IMR-90 (cell line): ENCODE results near the gene FARS2.

ENCODE experiments used
- BHLHE40 ChIP-seq: fragments of 150-350 bp; IDR thresholded peaks from 2 replicates; pipeline ENCODE4 v1.6.1; 2016; ENCODE audit warnings: mild to moderate bottlenecking, low read depth, low read length
- CEBPB ChIP-seq: IDR thresholded peaks from 2 replicates; pipeline ENCODE4 v1.6.1; 2012; ENCODE audit warnings: low read depth, low read length, improper control_type of control experiment
- FOS ChIP-seq: fragments of 150-350 bp; IDR thresholded peaks from 2 replicates; pipeline ENCODE4 v1.6.1; 2016; ENCODE audit warnings: low read depth, low read length
- MAFK ChIP-seq: IDR thresholded peaks from 2 replicates; pipeline ENCODE4 v1.6.1; 2012; ENCODE audit warnings: low read depth, low read length, improper control_type of control experiment
- MAZ ChIP-seq: IDR thresholded peaks from 2 replicates; pipeline ENCODE4 v1.6.1; 2012; ENCODE audit warnings: low read depth, mild to moderate bottlenecking, low read length, improper control_type of control experiment, moderate library complexity, borderline replicate concordance
- NFE2L2 ChIP-seq: fragments of 150-350 bp; IDR thresholded peaks from 2 replicates; pipeline ENCODE4 v1.6.1; 2016; ENCODE audit warnings: low read depth, mild to moderate bottlenecking, low read length
- POLR2A ChIP-seq: IDR thresholded peaks from 2 replicates; pipeline ENCODE4 v1.6.1; 2012; ENCODE audit warnings: mild to moderate bottlenecking, low read depth, low read length
- RAD21 ChIP-seq: IDR thresholded peaks from 2 replicates; pipeline ENCODE4 v1.6.1; 2012; ENCODE audit warnings: low read length, improper control_type of control experiment
- RCOR1 ChIP-seq: IDR thresholded peaks from 2 replicates; pipeline ENCODE4 v1.6.1; 2012; ENCODE audit warnings: mild to moderate bottlenecking, low read length, improper control_type of control experiment; ENCODE audit not compliant: insufficient replicate concordance
- SMC3 ChIP-seq: fragments of 150-350 bp; IDR thresholded peaks from 2 replicates; pipeline ENCODE4 v1.6.1; 2016; ENCODE audit warnings: low read depth, mild to moderate bottlenecking, antibody characterized with exemption, low read length, moderate library complexity
- TF ChIP-seq, protein P1 (sequence below): conservative IDR thresholded peaks from 2 replicates; pipeline ENCODE4 v1.5.1; 2012; ENCODE audit warnings: mild to moderate bottlenecking, low read depth, low read length, improper control_type of control experiment
- TF ChIP-seq, protein P2 (sequence below): fragments of 150-350 bp; IDR thresholded peaks from 2 replicates; pipeline ENCODE4 v1.6.1; 2016; ENCODE audit warnings: low read depth, mild to moderate bottlenecking, low read length, moderate library complexity, borderline replicate concordance
- TF ChIP-seq, protein P3 (sequence below): fragments of 150-350 bp; IDR thresholded peaks from 2 replicates; pipeline ENCODE4 v1.6.1; 2017; ENCODE audit warnings: mild to moderate bottlenecking, antibody characterized with exemption, low read length, low read depth

DNA sequence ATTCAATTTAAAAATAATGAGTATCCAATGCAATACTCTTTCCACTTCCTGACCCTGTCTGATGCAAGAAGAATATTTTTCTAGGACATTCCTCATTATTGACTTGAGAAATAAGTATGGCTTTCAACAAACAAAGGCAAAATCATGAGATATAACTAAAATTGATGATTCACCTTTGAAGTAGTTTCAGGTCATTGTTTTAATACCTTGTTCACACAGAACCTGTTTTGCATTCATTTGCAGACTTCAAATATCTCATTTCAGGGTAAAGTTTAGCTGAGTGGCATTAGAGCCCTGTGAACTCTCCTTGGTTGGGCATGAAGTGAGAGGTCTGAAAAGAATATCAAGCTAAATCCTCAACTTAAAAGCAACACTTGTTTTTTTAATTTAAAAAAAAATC is 436.2 kb downstream of the FARS2 start:
- TF ChIP-seq, protein P1, sequence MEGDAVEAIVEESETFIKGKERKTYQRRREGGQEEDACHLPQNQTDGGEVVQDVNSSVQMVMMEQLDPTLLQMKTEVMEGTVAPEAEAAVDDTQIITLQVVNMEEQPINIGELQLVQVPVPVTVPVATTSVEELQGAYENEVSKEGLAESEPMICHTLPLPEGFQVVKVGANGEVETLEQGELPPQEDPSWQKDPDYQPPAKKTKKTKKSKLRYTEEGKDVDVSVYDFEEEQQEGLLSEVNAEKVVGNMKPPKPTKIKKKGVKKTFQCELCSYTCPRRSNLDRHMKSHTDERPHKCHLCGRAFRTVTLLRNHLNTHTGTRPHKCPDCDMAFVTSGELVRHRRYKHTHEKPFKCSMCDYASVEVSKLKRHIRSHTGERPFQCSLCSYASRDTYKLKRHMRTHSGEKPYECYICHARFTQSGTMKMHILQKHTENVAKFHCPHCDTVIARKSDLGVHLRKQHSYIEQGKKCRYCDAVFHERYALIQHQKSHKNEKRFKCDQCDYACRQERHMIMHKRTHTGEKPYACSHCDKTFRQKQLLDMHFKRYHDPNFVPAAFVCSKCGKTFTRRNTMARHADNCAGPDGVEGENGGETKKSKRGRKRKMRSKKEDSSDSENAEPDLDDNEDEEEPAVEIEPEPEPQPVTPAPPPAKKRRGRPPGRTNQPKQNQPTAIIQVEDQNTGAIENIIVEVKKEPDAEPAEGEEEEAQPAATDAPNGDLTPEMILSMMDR, result no peak
- TF ChIP-seq, protein P2, sequence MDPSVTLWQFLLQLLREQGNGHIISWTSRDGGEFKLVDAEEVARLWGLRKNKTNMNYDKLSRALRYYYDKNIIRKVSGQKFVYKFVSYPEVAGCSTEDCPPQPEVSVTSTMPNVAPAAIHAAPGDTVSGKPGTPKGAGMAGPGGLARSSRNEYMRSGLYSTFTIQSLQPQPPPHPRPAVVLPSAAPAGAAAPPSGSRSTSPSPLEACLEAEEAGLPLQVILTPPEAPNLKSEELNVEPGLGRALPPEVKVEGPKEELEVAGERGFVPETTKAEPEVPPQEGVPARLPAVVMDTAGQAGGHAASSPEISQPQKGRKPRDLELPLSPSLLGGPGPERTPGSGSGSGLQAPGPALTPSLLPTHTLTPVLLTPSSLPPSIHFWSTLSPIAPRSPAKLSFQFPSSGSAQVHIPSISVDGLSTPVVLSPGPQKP, result no peak
- TF ChIP-seq MAZ, result no peak
- TF ChIP-seq SMC3, result no peak
- TF ChIP-seq RAD21, result no peak
- TF ChIP-seq POLR2A, result no peak
- TF ChIP-seq CEBPB, result no peak
- no peak for TF ChIP-seq FOS
- TF ChIP-seq, protein P3, sequence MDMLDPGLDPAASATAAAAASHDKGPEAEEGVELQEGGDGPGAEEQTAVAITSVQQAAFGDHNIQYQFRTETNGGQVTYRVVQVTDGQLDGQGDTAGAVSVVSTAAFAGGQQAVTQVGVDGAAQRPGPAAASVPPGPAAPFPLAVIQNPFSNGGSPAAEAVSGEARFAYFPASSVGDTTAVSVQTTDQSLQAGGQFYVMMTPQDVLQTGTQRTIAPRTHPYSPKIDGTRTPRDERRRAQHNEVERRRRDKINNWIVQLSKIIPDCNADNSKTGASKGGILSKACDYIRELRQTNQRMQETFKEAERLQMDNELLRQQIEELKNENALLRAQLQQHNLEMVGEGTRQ, result no peak
- TF ChIP-seq RCOR1, result no peak
- no peak for TF ChIP-seq NFE2L2
- no peak for TF ChIP-seq MAFK
- no peak for TF ChIP-seq BHLHE40
